Tibial nerve (tissue), 4 donors: ENCODE results near the gene MAN1B1. TPM values are rescaled to one million over a fixed set of nuclear protein-coding genes. Genes with fewer than 3 reads are reported as not detected.

ENCODE experiments used
- DNase-seq, 2 donors: peaks; one replicate each; pipeline ENCODE4 v3.0.0-alpha.2; 2019; ENCODE audit warnings: low spot score in 2 of 2
- H3K27ac ChIP-seq, 4 donors: fragments of 200-600 bp; sonication (generic) in 3 of 4; one replicate each; pipeline ENCODE4 v1.5.1; 2017 to 2019; ENCODE audit warnings: mild to moderate bottlenecking in 1 of 4
- H3K27me3 ChIP-seq, 2 donors: fragments of 200-600 bp; sonication (generic) in 1 of 2; one replicate each; pipeline versions ENCODE4 v1.5.1 to v1.6.0; 2017 to 2019
- H3K36me3 ChIP-seq, 3 donors: fragments of 200-600 bp; sonication (generic); one replicate each; pipeline ENCODE4 v1.5.1; 2018 to 2019
- H3K4me1 ChIP-seq, 4 donors: fragments of 200-600 bp; sonication (generic) in 3 of 4; one replicate each; pipeline ENCODE4 v1.5.1; 2017 to 2019
- H3K4me3 ChIP-seq, 4 donors: fragments of 200-600 bp; sonication (generic) in 3 of 4; one replicate each; pipeline ENCODE4 v1.5.1; 2017 to 2019; ENCODE audit warnings: mild to moderate bottlenecking in 1 of 4, moderate library complexity in 1 of 4
- H3K9me3 ChIP-seq, 4 donors: fragments of 200-600 bp; sonication (generic) in 3 of 4; one replicate each; pipeline ENCODE4 v1.5.1; 2017 to 2019
- CTCF ChIP-seq, 5 experiments: fragments of 200-600 bp in 3 of 5; fragments of 450-650 bp in 2 of 5; sonication (generic) in 3 of 5; IDR thresholded peaks; one replicate each; pipeline ENCODE4 v1.5.1; 2016 to 2019; ENCODE audit warnings: antibody characterized with exemption in 5 of 5, mild to moderate bottlenecking in 3 of 5, moderate library complexity in 2 of 5
- EP300 ChIP-seq, 2 donors: sonication (generic); formaldehyde crosslinking; IDR thresholded peaks; one replicate each; pipeline ENCODE4 v1.6.1; 2017; ENCODE audit warnings: antibody characterized with exemption in 2 of 2, mild to moderate bottlenecking in 1 of 2
- POLR2A ChIP-seq, 2 donors: fragments of 450-650 bp; IDR thresholded peaks; one replicate each; pipeline ENCODE4 v1.6.1; 2017; ENCODE audit warnings: antibody characterized with exemption in 2 of 2, mild to moderate bottlenecking in 2 of 2, moderate library complexity in 2 of 2
- WGBS, 2 donors: methylation state at CpG; one replicate each; pipeline ENCODE4 v1.1.5; 2018; 5-methylcytosine and 5-hydroxymethylcytosine counted together
- total RNA-seq, 4 donors: library from RNA; depleted of rRNA; stranded (reverse); fragments of >200 nt; gene quantifications; one replicate each; pipeline ENCODE4 v1.1.0, GENCODE V29; 2016

The MAN1B1 gene
- total RNA-seq, 4 donors from 2014 or later = 47.3 to 58.1 (median 52.1) TPM

DNA sequence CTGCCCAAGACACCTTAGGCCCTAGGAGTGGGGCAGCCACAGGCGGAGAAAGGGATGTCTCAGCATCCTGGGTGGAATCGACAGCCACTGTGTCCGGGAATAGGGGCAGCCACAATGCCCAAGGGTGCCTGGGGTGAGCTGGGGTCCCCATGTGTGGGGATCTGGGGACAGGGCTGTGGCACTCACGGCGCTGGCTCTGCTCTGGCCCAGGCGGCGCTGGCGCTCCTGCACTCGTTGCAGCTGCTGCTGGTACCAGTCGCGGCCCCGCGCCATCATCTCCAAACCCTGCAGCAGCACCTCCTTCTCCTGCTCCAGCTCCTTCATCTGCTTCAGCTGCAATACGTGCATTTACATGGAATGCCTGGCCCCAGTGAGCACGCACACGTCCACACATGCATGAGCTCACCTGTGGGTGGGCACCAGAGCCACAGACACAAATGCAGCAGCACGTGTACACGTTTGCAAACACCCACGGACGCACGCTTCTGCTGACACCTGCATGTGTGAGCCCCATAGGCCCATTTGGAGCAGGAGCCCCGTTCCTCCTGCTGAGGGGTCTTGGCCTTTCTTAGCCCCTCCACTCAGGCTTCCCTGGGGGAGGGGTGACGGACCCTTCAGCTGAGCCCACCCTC is 21.3 kb upstream of the MAN1B1 start:
- Histone ChIP-seq H3K36me3 (no peaks in the 10 kb centered on the region), H3K9me3 (no peaks in the 10 kb centered on the region), H3K4me1 (peaks cover 0 to 33% (median 9%) of the 10 kb centered on the region in 4 donors), H3K27me3 (peaks cover 0 to 8% of the 10 kb centered on the region in 2 donors), H3K4me3 (no peak overlapping the region), H3K27ac (no peak overlapping the region)
- TF ChIP-seq EP300 (IDR thresholded peaks at IDR 0.05) (no peak), CTCF (IDR thresholded peaks at IDR 0.05) (no peak), POLR2A (IDR thresholded peaks at IDR 0.05) (no peak)
- no peak for DNase-seq
- 86 to 88% methylated on average over 21 to 23 of the region's 23 CpGs for WGBS, 2 donors

DNA sequence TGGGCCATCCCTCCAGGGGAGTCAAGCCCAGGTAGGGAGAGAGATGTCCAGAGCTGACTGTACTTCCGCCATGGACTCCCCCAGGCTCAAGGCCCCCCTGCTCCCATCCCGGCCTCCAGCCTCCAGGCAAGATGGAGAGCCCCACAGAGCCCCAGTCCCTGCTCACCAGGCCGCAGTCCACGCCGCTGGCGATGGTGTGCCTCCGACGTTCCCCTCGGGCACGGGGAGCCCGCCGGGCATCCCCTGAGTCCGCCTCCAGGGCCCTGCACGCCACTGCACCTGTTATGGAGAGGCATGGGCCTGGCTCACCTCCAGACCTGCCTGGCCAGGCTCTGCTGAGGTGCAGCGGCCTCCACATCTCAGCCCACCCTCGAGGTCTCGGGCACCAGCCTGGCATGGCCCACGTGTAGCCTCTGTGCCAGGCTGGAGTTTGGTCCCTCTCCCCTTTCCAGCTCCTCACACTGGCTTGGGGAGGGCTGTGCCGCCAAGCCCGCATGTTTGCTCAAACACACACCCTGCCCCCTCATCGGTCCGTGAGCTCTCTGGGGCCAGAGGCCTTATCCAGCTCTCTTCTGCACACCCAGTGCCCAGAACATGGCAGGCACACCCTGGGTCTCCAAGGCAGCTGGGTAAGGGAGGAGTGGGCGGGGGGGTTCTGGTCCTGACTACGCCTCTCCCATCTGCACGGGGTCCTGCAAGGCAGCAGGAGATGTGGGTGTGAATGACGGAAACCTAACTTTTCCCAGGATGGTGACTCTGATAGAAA is 20.5 kb upstream of the MAN1B1 start:
- H3K27me3 ChIP-seq = peaks cover 0 to 8% of the 10 kb centered on the region in 2 donors
- H3K9me3 ChIP-seq = no peaks in the 10 kb centered on the region
- DNase-seq = no peak
- 78 to 88% methylated on average over 10 to 13 of the region's 26 CpGs for WGBS, 2 donors
- no peak overlapping the region for H3K4me3 ChIP-seq
- no peak overlapping the region for H3K27ac ChIP-seq
- H3K4me1 ChIP-seq = peaks cover 0 to 41% (median 17%) of the 10 kb centered on the region in 4 donors
- no peaks in the 10 kb centered on the region for H3K36me3 ChIP-seq
- TF ChIP-seq EP300 (IDR thresholded peaks at IDR 0.05) (no peak), POLR2A (IDR thresholded peaks at IDR 0.05) (no peak), CTCF (IDR thresholded peaks at IDR 0.05) (no peak)

DNA sequence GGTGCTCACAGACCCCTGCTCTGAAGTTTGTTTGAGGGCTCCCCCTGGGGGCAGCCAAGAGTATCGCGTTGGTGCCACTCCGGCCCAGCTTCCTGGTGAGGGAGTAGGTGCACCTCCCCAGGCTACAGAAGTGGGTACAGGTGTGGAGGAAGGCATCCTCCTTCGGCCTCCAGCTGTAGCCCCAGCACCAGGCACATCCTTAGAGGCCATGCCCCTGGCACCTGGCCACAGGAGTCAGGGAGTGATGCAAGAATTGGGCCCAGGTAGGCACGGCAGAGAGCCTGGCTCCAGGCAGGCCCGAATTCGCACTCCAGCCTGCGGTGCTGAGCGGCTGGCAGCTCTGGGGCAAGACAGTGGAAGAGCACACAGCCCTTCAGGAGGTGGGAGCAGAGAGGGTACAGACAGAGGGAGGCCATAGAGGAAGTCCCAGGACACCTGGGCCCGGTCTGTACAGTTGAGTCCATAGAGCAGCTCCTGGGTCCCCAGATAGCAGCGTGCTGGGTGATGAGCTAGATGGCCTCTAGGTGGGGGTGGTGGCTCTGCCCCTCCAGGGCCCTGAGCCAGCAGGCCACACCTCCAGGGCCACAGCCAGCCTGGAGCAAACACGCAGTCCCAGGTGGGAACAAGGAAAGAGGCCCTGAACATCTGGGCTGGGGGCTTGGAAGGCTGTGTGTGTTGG is 18.8 kb upstream of the MAN1B1 start:
- Histone ChIP-seq H3K9me3 (no peaks in the 10 kb centered on the region), H3K27ac (no peak overlapping the region), H3K27me3 (peaks cover 0 to 8% of the 10 kb centered on the region in 2 donors), H3K4me1 (peaks cover 0 to 51% (median 20%) of the 10 kb centered on the region in 4 donors), H3K36me3 (no peaks in the 10 kb centered on the region), H3K4me3 (no peak overlapping the region)
- TF ChIP-seq POLR2A (IDR thresholded peaks at IDR 0.05) = no peak
- TF ChIP-seq EP300 (IDR thresholded peaks at IDR 0.05) = no peak
- TF ChIP-seq CTCF (IDR thresholded peaks at IDR 0.05) = peak; percentile 74 to 88 (median 82)
- peak; percentile 55 to 67 for DNase-seq
- 40 to 57% methylated on average over 8 to 11 of the region's 12 CpGs for WGBS, 2 donors

GRCh38 chr9:137068539-137069507 is 18.0 kb upstream of the MAN1B1 start:
- peaks cover 0 to 42% (median 18%) of the 10 kb centered on the region in 4 donors for H3K4me1 ChIP-seq
- H3K36me3 ChIP-seq = no peaks in the 10 kb centered on the region
- no peaks in the 10 kb centered on the region for H3K9me3 ChIP-seq
- H3K27ac ChIP-seq = no peak overlapping the region
- no peak overlapping the region for H3K4me3 ChIP-seq
- no peak for TF ChIP-seq POLR2A (IDR thresholded peaks at IDR 0.05)
- no peak for TF ChIP-seq CTCF (IDR thresholded peaks at IDR 0.05)
- no peak for TF ChIP-seq EP300 (IDR thresholded peaks at IDR 0.05)
- 74 to 77% methylated on average over 8 to 17 of the region's 17 CpGs for WGBS, 2 donors
- DNase-seq = no peak
- H3K27me3 ChIP-seq = peaks cover 0 to 8% of the 10 kb centered on the region in 2 donors
